Vagina (tissue), 2 donors: ENCODE results near the gene HTR4.

Source experiments
- POLR2A ChIP-seq, 2 donors: fragments of 450-650 bp; IDR thresholded peaks; one replicate each; pipeline ENCODE4 v1.6.1; 2017; ENCODE audit warnings: antibody characterized with exemption in 2 of 2, mild to moderate bottlenecking in 2 of 2, moderate library complexity in 2 of 2
- POLR2AphosphoS5 ChIP-seq, 2 donors: sonication (generic); formaldehyde crosslinking; IDR thresholded peaks; one replicate each; pipeline ENCODE4 v1.9.0; 2017; ENCODE audit warnings: antibody characterized with exemption in 2 of 2, mild to moderate bottlenecking in 2 of 2, low read depth in 1 of 2; ENCODE audit not compliant: insufficient read depth in 1 of 2
- TF ChIP-seq, protein P1 (sequence below), 3 experiments: fragments of 450-650 bp in 2 of 3; fragments of 200-600 bp in 1 of 3; sonication (generic) in 1 of 3; IDR thresholded peaks; one replicate each; pipeline ENCODE4 v1.5.1; 2017 to 2019; ENCODE audit warnings: antibody characterized with exemption in 3 of 3, mild to moderate bottlenecking in 2 of 3, moderate library complexity in 2 of 3

DNA sequence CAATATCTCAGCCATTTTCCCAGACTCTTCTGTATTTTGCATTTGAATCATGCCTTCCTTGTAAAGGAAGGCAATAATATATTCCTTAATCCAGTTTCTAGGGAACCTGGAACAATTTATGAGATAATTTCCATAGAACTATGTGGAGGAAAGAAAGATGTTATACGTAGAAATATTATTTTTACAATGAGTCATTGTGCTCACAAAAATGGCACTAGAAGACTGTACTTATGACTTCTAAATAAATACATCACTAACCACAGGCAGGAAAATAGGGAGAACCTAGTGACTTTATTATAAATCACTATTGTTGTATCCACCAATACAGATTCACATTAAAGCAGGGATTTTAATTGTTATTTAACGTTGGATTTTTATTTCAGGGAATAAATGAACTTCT lies 182.9 kb downstream of the HTR4 start:
- TF ChIP-seq, protein P1, sequence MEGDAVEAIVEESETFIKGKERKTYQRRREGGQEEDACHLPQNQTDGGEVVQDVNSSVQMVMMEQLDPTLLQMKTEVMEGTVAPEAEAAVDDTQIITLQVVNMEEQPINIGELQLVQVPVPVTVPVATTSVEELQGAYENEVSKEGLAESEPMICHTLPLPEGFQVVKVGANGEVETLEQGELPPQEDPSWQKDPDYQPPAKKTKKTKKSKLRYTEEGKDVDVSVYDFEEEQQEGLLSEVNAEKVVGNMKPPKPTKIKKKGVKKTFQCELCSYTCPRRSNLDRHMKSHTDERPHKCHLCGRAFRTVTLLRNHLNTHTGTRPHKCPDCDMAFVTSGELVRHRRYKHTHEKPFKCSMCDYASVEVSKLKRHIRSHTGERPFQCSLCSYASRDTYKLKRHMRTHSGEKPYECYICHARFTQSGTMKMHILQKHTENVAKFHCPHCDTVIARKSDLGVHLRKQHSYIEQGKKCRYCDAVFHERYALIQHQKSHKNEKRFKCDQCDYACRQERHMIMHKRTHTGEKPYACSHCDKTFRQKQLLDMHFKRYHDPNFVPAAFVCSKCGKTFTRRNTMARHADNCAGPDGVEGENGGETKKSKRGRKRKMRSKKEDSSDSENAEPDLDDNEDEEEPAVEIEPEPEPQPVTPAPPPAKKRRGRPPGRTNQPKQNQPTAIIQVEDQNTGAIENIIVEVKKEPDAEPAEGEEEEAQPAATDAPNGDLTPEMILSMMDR (IDR thresholded peaks at IDR 0.05): no peak
- TF ChIP-seq POLR2A (IDR thresholded peaks at IDR 0.05): no peak
- TF ChIP-seq POLR2AphosphoS5 (IDR thresholded peaks at IDR 0.05; ENCODE audit: insufficient read depth in 1 of 2, low read depth in 1 of 2): no peak
